KMS-11 (cell line): ENCODE measurements around the gene ARHGAP11B.
"Not testable (repeated sequence)": the region's sequence is repeated elsewhere in the genome, so short reads cannot be mapped to it uniquely, and the experiment has no call there.

Source experiments
- H2AFZ ChIP-seq: fragments of 200-600 bp; sonication (generic); 2 replicates; pipeline ENCODE4 v1.6.1; 2016; ENCODE audit warnings: antibody characterized with exemption, mixed run types, low read depth
- H3K27ac ChIP-seq: fragments of 200-600 bp; sonication (generic); 2 replicates; pipeline ENCODE4 v1.6.1; 2016; ENCODE audit warnings: mild to moderate bottlenecking, mixed run types
- H3K27me3 ChIP-seq: fragments of 200-600 bp; sonication (generic); 2 replicates; pipeline ENCODE4 v1.6.1; 2017; ENCODE audit warnings: mild to moderate bottlenecking, low read depth, mixed run types, moderate library complexity; ENCODE audit not compliant: insufficient read depth
- H3K36me3 ChIP-seq: fragments of 200-600 bp; sonication (generic); 2 replicates; pipeline ENCODE4 v1.6.1; 2017; ENCODE audit warnings: mild to moderate bottlenecking, mixed run types; ENCODE audit not compliant: insufficient read depth
- H3K4me1 ChIP-seq: fragments of 200-600 bp; sonication (generic); 2 replicates; pipeline ENCODE4 v1.6.1; 2016; ENCODE audit warnings: mild to moderate bottlenecking, low read depth, mixed run types; ENCODE audit not compliant: poor library complexity, severe bottlenecking
- H3K4me2 ChIP-seq: fragments of 200-600 bp; sonication (generic); 2 replicates; pipeline ENCODE4 v1.7.0; 2016; ENCODE audit warnings: mild to moderate bottlenecking, mixed run types
- H3K4me3 ChIP-seq: fragments of 200-600 bp; sonication (generic); IDR thresholded peaks from 2 replicates; pipeline ENCODE4 v1.6.1; 2017; ENCODE audit warnings: low read depth, low read length, mixed read lengths; ENCODE audit not compliant: insufficient read depth
- H3K79me2 ChIP-seq: fragments of 200-600 bp; sonication (generic); 2 replicates; pipeline ENCODE4 v1.6.1; 2016; ENCODE audit warnings: low read depth, mixed run types; ENCODE audit not compliant: insufficient read depth
- H3K9ac ChIP-seq: fragments of 200-600 bp; sonication (generic); 2 replicates; pipeline ENCODE4 v1.6.1; 2016; ENCODE audit warnings: mild to moderate bottlenecking, mixed run types
- H4K20me1 ChIP-seq: fragments of 200-600 bp; sonication (generic); 2 replicates; pipeline ENCODE4 v1.6.1; 2016; ENCODE audit warnings: mild to moderate bottlenecking, mixed run types; ENCODE audit not compliant: insufficient read depth
- TF ChIP-seq, protein P1 (sequence below): fragments of 200-600 bp; sonication (generic); conservative IDR thresholded peaks from 2 replicates; pipeline ENCODE4 v1.6.1; 2017; ENCODE audit warnings: low read depth, mild to moderate bottlenecking, antibody characterized with exemption, low read length, moderate library complexity, mixed read lengths

The ARHGAP11B gene

DNA sequence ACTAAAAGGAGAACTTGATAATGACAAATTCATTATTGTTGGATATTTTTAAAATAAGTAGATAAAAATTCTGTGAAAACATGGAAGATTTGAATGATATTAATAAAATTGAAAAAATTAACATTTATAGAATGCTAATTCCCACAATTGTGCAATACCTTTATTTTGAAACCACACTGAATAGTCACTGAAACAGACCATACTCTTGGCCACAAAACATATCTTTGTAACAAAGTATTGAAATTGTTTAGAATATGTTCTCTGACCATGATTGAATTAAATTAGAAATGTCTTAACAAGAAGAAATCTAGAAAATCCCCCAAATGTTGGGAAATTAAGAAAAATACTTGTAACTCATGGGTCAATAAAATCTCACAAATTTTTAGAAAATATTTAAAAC is 49.2 kb downstream of the ARHGAP11B start:
- no peaks in the 10 kb centered on the region for H3K36me3 ChIP-seq

DNA sequence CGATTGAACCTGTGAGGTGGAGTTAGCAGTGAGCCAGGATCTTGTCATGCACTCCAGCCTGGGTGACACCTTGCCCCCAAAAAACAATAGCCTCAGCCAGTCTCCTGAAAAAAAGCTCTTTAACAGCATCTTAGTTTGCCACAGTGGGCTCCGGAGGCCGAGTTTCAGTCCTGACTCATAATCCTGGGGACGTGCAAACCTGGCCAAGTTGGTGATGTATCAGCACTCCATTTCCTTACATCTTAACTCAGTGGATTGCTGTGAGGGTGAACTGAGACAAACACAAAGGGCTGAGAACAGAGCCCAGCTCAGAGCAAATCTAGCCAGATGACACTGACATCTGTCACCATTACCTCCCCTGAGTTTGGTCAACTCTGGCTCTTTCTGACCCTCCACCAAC is 50.0 kb downstream of the ARHGAP11B start:
- not testable (repeated sequence) for H3K4me2 ChIP-seq, H3K79me2 ChIP-seq, H3K4me3 ChIP-seq, H4K20me1 ChIP-seq, H3K9ac ChIP-seq, H2AFZ ChIP-seq, H3K4me1 ChIP-seq, H3K36me3 ChIP-seq, H3K27me3 ChIP-seq, H3K27ac ChIP-seq

More for the DNA sequence above, 49.2 kb downstream of the ARHGAP11B start:
- Histone ChIP-seq H3K9ac (no peak overlapping the region), H3K4me2 (no peak overlapping the region), H2AFZ (no peak overlapping the region), H3K4me3 (no peak overlapping the region), H3K4me1 (no peaks in the 10 kb centered on the region), H3K27ac (no peak overlapping the region), H3K79me2 (no peaks in the 10 kb centered on the region), H3K27me3 (no peaks in the 10 kb centered on the region), H4K20me1 (no peaks in the 10 kb centered on the region)
- TF ChIP-seq, protein P1, sequence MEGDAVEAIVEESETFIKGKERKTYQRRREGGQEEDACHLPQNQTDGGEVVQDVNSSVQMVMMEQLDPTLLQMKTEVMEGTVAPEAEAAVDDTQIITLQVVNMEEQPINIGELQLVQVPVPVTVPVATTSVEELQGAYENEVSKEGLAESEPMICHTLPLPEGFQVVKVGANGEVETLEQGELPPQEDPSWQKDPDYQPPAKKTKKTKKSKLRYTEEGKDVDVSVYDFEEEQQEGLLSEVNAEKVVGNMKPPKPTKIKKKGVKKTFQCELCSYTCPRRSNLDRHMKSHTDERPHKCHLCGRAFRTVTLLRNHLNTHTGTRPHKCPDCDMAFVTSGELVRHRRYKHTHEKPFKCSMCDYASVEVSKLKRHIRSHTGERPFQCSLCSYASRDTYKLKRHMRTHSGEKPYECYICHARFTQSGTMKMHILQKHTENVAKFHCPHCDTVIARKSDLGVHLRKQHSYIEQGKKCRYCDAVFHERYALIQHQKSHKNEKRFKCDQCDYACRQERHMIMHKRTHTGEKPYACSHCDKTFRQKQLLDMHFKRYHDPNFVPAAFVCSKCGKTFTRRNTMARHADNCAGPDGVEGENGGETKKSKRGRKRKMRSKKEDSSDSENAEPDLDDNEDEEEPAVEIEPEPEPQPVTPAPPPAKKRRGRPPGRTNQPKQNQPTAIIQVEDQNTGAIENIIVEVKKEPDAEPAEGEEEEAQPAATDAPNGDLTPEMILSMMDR = no peak

DNA sequence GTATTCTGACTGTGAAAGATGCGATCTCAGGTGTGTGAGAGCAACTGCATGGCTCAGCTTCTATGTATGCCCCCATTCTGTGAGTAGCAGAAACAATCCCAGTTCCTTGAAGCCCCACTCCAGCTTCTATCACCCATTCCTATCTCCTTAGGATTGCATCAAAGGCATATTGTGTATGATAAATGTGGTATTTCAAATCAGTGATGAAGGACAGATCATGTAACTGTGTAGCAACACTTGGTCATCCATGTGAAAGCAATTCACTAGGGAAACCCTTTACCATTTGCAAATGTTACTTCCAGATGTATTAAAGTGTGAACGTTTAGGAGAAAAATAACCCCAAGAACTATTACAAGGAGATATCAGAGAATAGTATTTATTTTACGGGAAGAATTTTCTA is 55.1 kb downstream of the ARHGAP11B start:
- H3K4me3 ChIP-seq, H4K20me1 ChIP-seq, H3K4me1 ChIP-seq, H3K79me2 ChIP-seq, H3K4me2 ChIP-seq, H2AFZ ChIP-seq, H3K9ac ChIP-seq, H3K27me3 ChIP-seq, H3K27ac ChIP-seq, H3K36me3 ChIP-seq: not testable (repeated sequence)

DNA sequence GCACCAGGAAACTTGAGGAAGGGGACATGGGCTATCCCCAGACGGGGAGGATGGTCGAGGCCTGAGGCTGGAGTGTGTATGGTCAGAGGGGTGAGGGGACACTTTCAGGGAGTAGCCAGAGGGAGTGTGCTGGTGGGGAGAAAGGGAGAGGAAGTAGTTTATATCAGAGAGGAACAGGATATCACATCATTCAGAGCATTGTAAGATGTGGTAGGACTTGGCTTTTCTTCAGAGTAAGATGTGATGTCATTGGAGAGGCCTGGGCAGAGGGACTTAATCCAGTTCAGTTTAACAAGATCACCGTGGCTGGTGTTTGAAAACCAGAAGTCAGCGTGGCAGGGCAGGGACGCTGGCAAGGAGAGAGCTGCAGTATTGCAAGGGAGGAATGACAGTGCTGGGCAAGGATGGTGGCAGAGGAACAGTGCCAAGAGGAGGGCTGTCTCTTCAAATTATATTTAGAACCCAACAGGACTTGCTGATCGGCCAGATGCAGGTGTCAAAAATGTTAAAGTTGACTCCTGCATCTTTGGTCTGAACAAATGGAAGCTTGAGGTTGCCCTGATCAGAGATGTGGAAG is 59.9 kb downstream of the ARHGAP11B start:
- H3K79me2 ChIP-seq, H3K4me3 ChIP-seq, H3K27me3 ChIP-seq, H3K4me1 ChIP-seq, H4K20me1 ChIP-seq, H3K9ac ChIP-seq, H2AFZ ChIP-seq, H3K36me3 ChIP-seq, H3K4me2 ChIP-seq, H3K27ac ChIP-seq: not testable (repeated sequence)

DNA sequence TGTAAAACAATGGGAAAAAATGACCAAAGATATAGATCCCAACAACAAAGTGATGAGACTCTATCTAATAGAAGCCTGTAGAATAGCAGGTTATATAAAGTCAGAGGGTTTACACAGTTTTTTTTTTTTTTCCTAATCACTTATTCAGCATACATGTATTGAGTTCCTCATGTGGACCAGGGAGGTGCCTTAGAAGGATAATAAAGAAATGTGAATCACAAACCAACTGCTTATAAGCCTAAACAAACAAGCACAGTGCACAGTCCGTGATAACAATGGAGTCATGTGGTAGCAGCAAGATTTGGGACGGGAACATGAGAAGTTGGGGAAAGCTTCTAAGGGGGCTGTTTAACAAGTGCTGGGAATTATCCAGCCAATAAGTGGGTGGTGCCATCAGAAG is 60.7 kb downstream of the ARHGAP11B start:
- H3K4me3 ChIP-seq, H3K36me3 ChIP-seq, H3K79me2 ChIP-seq, H2AFZ ChIP-seq, H3K27me3 ChIP-seq, H3K4me2 ChIP-seq, H3K9ac ChIP-seq, H3K4me1 ChIP-seq, H4K20me1 ChIP-seq, H3K27ac ChIP-seq: not testable (repeated sequence)
